GM21381 (cell line): ENCODE results near the gene POLRMT.
"Not testable (repeated sequence)": the region's sequence is repeated elsewhere in the genome, so short reads cannot be mapped to it uniquely, and the experiment has no call there.

ENCODE experiments used
- ATAC-seq: cut with Tn5 transposase; IDR thresholded peaks from one replicate; pipeline ENCODE4 v1.9.1; 2021; ENCODE audit warnings: mild to moderate bottlenecking, moderate library complexity; ENCODE audit not compliant: unreplicated experiment

POLRMT gene

DNA sequence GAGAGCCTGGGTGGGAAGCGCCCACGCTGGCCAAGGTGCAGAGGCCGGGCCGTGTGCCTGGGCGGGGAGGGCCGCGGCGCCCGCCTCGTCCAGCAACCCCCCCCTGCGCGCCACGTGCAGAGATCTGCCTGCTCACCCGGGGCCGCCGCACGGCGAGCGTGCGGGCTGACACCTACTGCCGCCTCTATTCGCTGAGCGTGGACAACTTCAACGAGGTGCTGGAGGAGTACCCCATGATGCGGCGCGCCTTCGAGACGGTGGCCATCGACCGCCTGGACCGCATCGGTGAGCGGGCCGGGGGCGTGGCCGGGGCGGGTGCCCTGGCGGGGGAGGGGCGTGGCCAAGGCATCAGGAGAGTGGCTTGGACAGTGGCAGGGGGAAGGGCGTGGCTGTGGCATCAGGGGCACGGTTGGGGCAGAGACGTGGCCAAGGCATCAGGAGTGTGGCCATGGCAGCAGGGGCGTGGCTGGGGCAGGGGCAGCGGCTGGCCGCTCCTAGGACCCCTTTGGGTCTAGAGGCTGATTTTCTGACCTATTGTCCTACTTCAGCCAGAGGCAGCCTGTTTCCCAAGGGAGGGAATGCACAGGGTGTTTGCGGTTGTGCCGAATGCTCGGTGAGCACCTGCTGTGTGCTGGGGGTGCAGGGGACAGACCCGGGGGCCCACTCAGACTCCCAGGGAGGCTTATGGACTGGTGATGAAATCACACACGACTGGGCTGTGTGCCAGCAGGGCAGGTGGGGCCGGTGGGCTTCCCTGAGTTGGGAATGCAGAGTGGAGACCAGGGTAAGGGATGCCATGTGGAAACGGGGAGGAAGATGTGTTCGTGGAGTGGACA lies 19.4 kb downstream of the POLRMT start:
- no peak for ATAC-seq

- no peak for ATAC-seq
Measured at GRCh38 chr19:612941-613340, 20.4 kb downstream of the POLRMT start.

GRCh38 chr19:611481-611868 lies 21.9 kb downstream of the POLRMT start:
- ATAC-seq = no peak

GRCh38 chr19:610801-611480 lies 22.4 kb downstream of the POLRMT start:
- no peak for ATAC-seq

- no peak for ATAC-seq
Measured at GRCh38 chr19:610071-610800, 23.1 kb downstream of the POLRMT start.

GRCh38 chr19:609004-609346 lies 24.4 kb downstream of the POLRMT start:
- ATAC-seq = no peak

GRCh38 chr19:608155-609003 lies 25.0 kb downstream of the POLRMT start:
- no peak for ATAC-seq

GRCh38 chr19:607301-608154 lies 25.8 kb downstream of the POLRMT start:
- ATAC-seq = no peak

DNA sequence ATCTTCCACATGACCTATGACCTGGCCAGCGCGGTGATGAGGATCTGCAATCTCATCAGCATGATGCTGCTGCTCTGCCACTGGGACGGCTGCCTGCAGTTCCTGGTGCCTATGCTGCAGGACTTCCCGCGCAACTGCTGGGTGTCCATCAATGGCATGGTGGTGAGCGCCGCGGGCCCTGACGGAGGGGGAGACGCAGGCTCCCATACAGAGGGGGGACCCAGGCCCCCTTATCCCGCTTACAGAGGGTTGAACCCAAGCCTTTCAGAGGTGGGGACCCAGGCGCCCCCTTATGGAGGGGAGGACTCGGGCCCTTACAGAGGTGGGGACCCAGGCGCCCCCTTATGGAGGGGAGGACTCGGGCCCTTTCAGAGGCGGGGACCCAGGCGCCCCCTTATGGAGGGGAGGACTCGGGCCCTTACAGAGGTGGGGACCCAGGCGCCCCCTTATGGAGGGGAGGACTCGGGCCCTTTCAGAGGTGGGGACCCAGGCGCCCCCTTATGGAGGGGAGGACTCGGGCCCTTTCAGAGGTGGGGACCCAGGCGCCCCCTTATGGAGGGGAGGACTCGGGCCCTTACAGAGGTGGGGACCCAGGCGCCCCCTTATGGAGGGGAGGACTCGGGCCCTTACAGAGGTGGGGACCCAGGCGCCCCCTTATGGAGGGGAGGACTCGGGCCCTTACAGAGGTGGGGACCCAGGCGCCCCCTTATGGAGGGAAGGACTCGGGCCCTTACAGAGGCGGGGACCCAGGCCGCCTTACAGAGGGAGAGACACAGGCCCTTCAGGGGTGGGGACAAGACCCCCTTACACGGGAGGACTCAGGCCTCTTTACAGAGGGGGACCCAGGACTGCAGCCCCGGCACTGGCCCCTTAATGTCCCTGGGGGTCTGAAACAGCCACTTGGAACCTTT lies 28.0 kb downstream of the POLRMT start:
- ATAC-seq = not testable (repeated sequence)

- ATAC-seq = no peak
Measured at GRCh38 chr19:604355-604754, 29.0 kb downstream of the POLRMT start.

GRCh38 chr19:603779-604178 lies 29.6 kb downstream of the POLRMT start:
- not testable (repeated sequence) for ATAC-seq

DNA sequence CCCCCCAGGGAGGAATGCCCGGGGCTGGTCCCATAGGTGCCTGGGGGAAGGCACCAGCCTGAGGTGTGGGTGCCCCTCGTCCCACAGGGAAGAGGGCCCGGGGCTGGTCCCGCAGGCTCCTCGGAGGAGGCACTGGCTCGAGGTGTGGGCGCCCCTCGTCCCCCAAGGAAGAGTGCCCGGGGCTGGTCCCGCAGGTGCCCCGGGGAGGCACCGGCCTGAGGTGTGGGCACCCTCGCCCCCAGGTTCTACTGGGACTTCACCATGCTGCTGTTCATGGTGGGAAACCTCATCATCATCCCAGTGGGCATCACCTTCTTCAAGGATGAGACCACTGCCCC lies 30.1 kb downstream of the POLRMT start:
- ATAC-seq = not testable (repeated sequence)

- no peak for ATAC-seq
Measured at GRCh38 chr19:602391-603301, 30.7 kb downstream of the POLRMT start.

GRCh38 chr19:601790-602189 lies 31.5 kb downstream of the POLRMT start:
- no peak for ATAC-seq

DNA sequence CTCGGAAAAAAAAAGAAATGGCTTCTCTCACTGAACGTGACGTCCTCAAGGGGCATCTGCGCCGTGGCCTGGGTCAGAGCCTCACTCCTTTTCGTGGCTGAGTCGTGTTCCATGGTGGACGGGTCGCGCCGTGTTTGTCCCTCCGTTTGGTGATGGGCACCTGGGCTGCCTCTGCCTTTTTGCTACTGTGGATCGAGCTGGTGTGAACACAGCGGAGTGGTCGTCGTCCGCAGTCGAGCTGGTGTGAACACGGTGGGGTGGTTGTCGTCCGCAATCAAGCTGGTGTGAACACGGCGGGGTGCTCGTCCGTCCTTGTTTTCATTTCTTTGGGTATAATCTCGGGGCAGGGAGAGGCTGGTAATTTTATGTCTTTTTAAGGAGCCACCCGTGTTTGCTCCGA lies 32.0 kb downstream of the POLRMT start:
- ATAC-seq = no peak

DNA sequence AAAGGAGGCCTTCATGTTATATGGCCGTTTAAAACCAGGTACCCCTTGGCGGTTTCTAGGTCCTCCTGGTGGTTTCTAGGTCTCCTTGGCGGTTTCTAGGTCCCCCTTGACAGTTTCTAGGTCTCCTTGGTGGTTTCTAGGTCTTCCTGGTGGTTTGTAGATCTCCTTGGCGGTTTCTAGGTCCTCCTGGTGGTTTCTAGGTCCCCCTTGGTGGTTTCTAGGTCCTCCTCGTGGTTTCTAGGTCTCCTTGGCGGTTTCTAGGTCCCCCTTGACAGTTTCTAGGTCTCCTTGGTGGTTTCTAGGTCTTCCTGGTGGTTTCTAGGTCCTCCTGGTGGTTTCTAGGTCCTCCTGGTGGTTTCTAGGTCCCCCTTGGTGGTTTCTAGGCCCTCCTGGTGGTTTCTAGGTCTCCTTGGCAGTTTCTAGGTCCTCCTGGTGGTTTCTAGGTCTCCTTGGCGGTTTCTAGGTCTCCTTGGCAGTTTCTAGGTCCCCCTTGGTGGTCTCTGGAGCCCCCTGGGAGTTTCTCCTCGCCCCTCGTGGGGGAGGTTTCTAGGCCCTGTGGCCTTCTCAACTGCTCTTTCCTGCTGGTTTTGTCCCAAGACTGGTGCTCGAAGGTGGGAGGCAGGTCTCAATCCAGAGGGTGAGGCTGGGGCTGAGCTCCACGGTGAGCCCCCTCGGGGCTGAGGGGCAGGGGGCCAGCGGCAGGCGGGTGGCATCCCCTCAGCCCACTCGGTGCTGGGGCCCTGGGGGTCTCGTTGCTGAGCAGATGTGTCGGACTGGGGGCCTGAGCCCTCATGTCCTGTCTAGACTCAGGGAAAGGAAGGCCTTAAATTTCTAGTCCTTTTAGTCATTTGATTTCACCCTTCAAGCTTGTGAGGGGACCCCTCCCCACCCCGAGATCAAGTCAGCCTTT lies 35.7 kb downstream of the POLRMT start:
- no peak for ATAC-seq

GRCh38 chr19:596263-596655 lies 37.1 kb downstream of the POLRMT start:
- ATAC-seq = no peak
